Panc1 (cell line): ENCODE data around the gene PHF21A. TPM values are rescaled to one million over a fixed set of nuclear protein-coding genes. Genes with fewer than 3 reads are reported as not detected.

Source experiments
- ATAC-seq: fragments of 200-7000 bp; cut with Tn5 transposase; 2 replicates; pipeline ENCODE4 v1.9.1; 2020; ENCODE audit warnings: mild to moderate bottlenecking, moderate library complexity
- BruUV-seq: library from RNA; stranded (reverse); fragments of 400-500 nt; replicated peaks from 2 replicates; lab custom pipeline; 2021; lab: Mats Ljungman, UMichigan
- CTCF ChIA-PET: fragments of 300-600 bp; sonication (Branson Sonifier 250); formaldehyde crosslinking; loops from one replicate; lab custom pipeline; 2022; ENCODE audit warnings: antibody characterized with exemption; lab: Charles Lee
- POLR2A ChIA-PET: fragments of 300-600 bp; sonication (Branson Sonifier 250); formaldehyde crosslinking; loops from one replicate; lab custom pipeline; 2022; ENCODE audit warnings: antibody characterized with exemption; lab: Charles Lee
- DNase-seq: peaks from one replicate; pipeline ENCODE4 v3.0.0-alpha.2; 2010; ENCODE audit warnings: low read depth, low spot score
- H3K27ac ChIP-seq: 2 replicates; pipeline ENCODE4 v1.5.1; 2011; ENCODE audit warnings: mild to moderate bottlenecking, low read length, inconsistent platforms
- H3K27me3 ChIP-seq: fragments of 200-500 bp; sonication (Bioruptor generic); 2 replicates; pipeline ENCODE4 v1.6.0; 2014; ENCODE audit warnings: low read length, inconsistent platforms; ENCODE audit not compliant: control insufficient read depth, insufficient read depth
- H3K36me3 ChIP-seq: fragments of 200-500 bp; sonication (Bioruptor generic); 2 replicates; pipeline ENCODE4 v1.5.1; 2014; ENCODE audit warnings: inconsistent platforms, mild to moderate bottlenecking, low read length, moderate library complexity; ENCODE audit not compliant: control insufficient read depth, insufficient read depth
- H3K4me1 ChIP-seq: 2 replicates; pipeline ENCODE4 v1.5.1; 2011; ENCODE audit warnings: inconsistent platforms, mild to moderate bottlenecking, low read length, moderate library complexity; ENCODE audit not compliant: control insufficient read depth, insufficient read depth
- H3K4me3 ChIP-seq, 2 experiments: 2 replicates each; pipeline ENCODE4 v1.5.1; 2011 to 2012; ENCODE audit warnings: low read depth in 2 of 2, low read length in 2 of 2, mild to moderate bottlenecking in 2 of 2, inconsistent platforms in 1 of 2, moderate library complexity in 1 of 2
- H3K9me3 ChIP-seq: fragments of 200-500 bp; sonication (Bioruptor generic); 2 replicates; pipeline ENCODE4 v1.5.1; 2014; ENCODE audit warnings: low read depth, mild to moderate bottlenecking, inconsistent platforms, low read length, moderate library complexity; ENCODE audit not compliant: control insufficient read depth, insufficient read depth
- CTCF ChIP-seq: fragments of 450-650 bp; IDR thresholded peaks from 2 replicates; pipeline ENCODE4 v1.5.1; 2017; ENCODE audit warnings: mild to moderate bottlenecking
- POLR2AphosphoS5 ChIP-seq: IDR thresholded peaks from 2 replicates; pipeline ENCODE4 v1.6.1; 2012; ENCODE audit warnings: mild to moderate bottlenecking, low read depth, low read length, moderate library complexity
- REST ChIP-seq, 2 experiments: IDR thresholded peaks; 2 replicates each; pipeline ENCODE4 v1.6.1; 2011 to 2012; ENCODE audit warnings: low read depth in 2 of 2, control low read depth in 1 of 2, low read length in 1 of 2, mild to moderate bottlenecking in 1 of 2, moderate library complexity in 1 of 2; ENCODE audit not compliant: insufficient read depth in 1 of 2
- SIN3A ChIP-seq: IDR thresholded peaks from 2 replicates; pipeline ENCODE4 v1.6.1; 2012; ENCODE audit warnings: low read depth, mild to moderate bottlenecking, low read length, moderate library complexity, borderline replicate concordance; ENCODE audit not compliant: insufficient read depth
- TCF7L2 ChIP-seq: IDR thresholded peaks from 2 replicates; pipeline ENCODE4 v1.6.1; 2011; ENCODE audit warnings: mild to moderate bottlenecking, low read depth, low read length, inconsistent platforms
- in situ Hi-C: cut with HindIII; loops from 2 replicates; pipeline ENCODE4 v1.10.0; 2016; ENCODE audit warnings: low sequenced_read_pairs, low pct_unique_long_range_greater_than_20kb
- intact Hi-C: fragments of 100-400 bp; cut with micrococcal nuclease; formaldehyde crosslinking; loops from one replicate; pipeline ENCODE4 v1.10.0; 2022; ENCODE audit not compliant: unreplicated experiment
- total RNA-seq: library from RNA; stranded (reverse); gene quantifications from one replicate; pipeline ENCODE4 v1.2.1, GENCODE V29; 2021; ENCODE audit not compliant: unreplicated experiment

Gene PHF21A
- total RNA-seq, 1 experiment from 2014 or later, result 45.7 TPM

GRCh38 chr11:46141597-46141996 is 20.3 kb upstream of the PHF21A start:
- BruUV-seq, result no TSS peak
- H3K36me3 ChIP-seq, result no peaks in the 10 kb centered on the region
- H3K9me3 ChIP-seq, result no peaks in the 10 kb centered on the region
- TF ChIP-seq CTCF (no peak), REST (IDR thresholded peaks at IDR 0.05; ENCODE audit: insufficient read depth in 1 of 2, low read depth in 2 of 2, low read length in 1 of 2) (no peak), TCF7L2 (no peak), SIN3A (no peak), POLR2AphosphoS5 (no peak)
- H3K4me1 ChIP-seq, result no peaks in the 10 kb centered on the region
- no peak overlapping the region for H3K27ac ChIP-seq
- intact Hi-C loops (no loop called here), in situ Hi-C loops (no loop called here)
- no peaks in the 10 kb centered on the region; the same call in 1 of the 2 replicates for H3K27me3 ChIP-seq
- ATAC-seq, result no peak
- no peak for DNase-seq
- no peak overlapping the region for H3K4me3 ChIP-seq
- CTCF ChIA-PET, result no interaction called here
- POLR2A ChIA-PET, result no interaction called here

- Histone ChIP-seq H3K9me3 (no peaks in the 10 kb centered on the region), H3K4me3 (no peak overlapping the region), H3K27me3 (no peaks in the 10 kb centered on the region; the same call in 1 of the 2 replicates), H3K36me3 (no peaks in the 10 kb centered on the region), H3K4me1 (no peaks in the 10 kb centered on the region), H3K27ac (no peak overlapping the region)
- DNase-seq (no peak), ATAC-seq (no peak)
- TF ChIP-seq POLR2AphosphoS5 (no peak), CTCF (no peak), SIN3A (no peak), TCF7L2 (no peak), REST (IDR thresholded peaks at IDR 0.05; ENCODE audit: insufficient read depth in 1 of 2, low read depth in 2 of 2, low read length in 1 of 2) (no peak)
- POLR2A ChIA-PET, result no interaction called here
- no TSS peak for BruUV-seq
- intact Hi-C loops (no loop called here), in situ Hi-C loops (no loop called here)
- CTCF ChIA-PET, result interaction anchor here (0.6 kb wide), 1 partner anchor 343 kb away, joined by 5 read pairs; no protein-coding TSS in a partner anchor
Measured at GRCh38 chr11:46134540-46134939, 13.3 kb upstream of the PHF21A start.
